Brain microvascular endothelial cell (primary cell): Measurements from ENCODE around the gene CDK17.
A peak's percentile ranks its signal among the peaks of the same experiment; 100 is the strongest.

Experiments used
- DNase-seq: peaks from one replicate; pipeline ENCODE4 v3.0.0-alpha.2; 2020
- H3K27ac ChIP-seq: fragments of 250-450 bp; sonication (Bioruptor Pico); 2 replicates; pipeline ENCODE4 v1.5.1; 2020; ENCODE audit warnings: mild to moderate bottlenecking, moderate library complexity
- H3K27me3 ChIP-seq: fragments of 250-450 bp; sonication (Bioruptor Pico); replicated peaks from 2 replicates; pipeline ENCODE4 v1.5.1; 2020; ENCODE audit warnings: mild to moderate bottlenecking
- H3K36me3 ChIP-seq: fragments of 250-450 bp; sonication (Bioruptor Pico); replicated peaks from 2 replicates; pipeline ENCODE4 v1.5.1; 2020; ENCODE audit warnings: mild to moderate bottlenecking
- H3K4me3 ChIP-seq: 2 replicates; pipeline ENCODE4 v1.5.1; 2011; ENCODE audit warnings: low read depth, mild to moderate bottlenecking, control low read depth, low read length, moderate library complexity
- in situ Hi-C: cut with HindIII; loops from 2 replicates; pipeline ENCODE4 v1.10.0; 2017; ENCODE audit warnings: low sequenced_read_pairs, low pct_ligation_motif_present
- TF ChIP-seq, protein P1 (sequence below): IDR thresholded peaks from 2 replicates; pipeline ENCODE4 v1.5.1; 2011; ENCODE audit warnings: low read depth, mild to moderate bottlenecking, moderate library complexity, low read length, control low read depth, inconsistent platforms; ENCODE audit errors: missing control alignments

The CDK17 gene

DNA sequence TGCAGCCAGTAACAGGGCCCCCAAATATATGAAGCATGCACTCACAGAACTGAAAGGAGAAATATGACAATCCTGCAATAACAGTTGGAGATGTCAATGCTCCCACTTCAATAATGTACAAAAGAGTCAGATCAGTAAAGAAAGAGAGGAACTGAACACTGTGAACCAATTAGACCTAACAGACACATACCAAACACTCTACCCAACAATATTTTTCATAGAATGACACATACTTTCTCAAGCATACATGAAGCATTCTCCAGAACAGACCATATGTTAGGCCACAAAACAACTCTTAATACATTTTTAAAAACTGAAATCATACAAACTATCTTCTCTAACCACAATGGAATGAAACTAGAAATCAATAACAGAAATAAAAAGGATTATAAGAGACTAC is 125.9 kb downstream of the CDK17 start:
- H3K4me3 ChIP-seq: no peak overlapping the region
- H3K27ac ChIP-seq: peak overlapping the region; percentile 27
- H3K27me3 ChIP-seq: no peaks in the 10 kb centered on the region
- in situ Hi-C loops: no loop called here
- H3K36me3 ChIP-seq: peaks cover 48% of the 10 kb centered on the region
- TF ChIP-seq, protein P1, sequence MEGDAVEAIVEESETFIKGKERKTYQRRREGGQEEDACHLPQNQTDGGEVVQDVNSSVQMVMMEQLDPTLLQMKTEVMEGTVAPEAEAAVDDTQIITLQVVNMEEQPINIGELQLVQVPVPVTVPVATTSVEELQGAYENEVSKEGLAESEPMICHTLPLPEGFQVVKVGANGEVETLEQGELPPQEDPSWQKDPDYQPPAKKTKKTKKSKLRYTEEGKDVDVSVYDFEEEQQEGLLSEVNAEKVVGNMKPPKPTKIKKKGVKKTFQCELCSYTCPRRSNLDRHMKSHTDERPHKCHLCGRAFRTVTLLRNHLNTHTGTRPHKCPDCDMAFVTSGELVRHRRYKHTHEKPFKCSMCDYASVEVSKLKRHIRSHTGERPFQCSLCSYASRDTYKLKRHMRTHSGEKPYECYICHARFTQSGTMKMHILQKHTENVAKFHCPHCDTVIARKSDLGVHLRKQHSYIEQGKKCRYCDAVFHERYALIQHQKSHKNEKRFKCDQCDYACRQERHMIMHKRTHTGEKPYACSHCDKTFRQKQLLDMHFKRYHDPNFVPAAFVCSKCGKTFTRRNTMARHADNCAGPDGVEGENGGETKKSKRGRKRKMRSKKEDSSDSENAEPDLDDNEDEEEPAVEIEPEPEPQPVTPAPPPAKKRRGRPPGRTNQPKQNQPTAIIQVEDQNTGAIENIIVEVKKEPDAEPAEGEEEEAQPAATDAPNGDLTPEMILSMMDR: no peak
- no peak for DNase-seq

DNA sequence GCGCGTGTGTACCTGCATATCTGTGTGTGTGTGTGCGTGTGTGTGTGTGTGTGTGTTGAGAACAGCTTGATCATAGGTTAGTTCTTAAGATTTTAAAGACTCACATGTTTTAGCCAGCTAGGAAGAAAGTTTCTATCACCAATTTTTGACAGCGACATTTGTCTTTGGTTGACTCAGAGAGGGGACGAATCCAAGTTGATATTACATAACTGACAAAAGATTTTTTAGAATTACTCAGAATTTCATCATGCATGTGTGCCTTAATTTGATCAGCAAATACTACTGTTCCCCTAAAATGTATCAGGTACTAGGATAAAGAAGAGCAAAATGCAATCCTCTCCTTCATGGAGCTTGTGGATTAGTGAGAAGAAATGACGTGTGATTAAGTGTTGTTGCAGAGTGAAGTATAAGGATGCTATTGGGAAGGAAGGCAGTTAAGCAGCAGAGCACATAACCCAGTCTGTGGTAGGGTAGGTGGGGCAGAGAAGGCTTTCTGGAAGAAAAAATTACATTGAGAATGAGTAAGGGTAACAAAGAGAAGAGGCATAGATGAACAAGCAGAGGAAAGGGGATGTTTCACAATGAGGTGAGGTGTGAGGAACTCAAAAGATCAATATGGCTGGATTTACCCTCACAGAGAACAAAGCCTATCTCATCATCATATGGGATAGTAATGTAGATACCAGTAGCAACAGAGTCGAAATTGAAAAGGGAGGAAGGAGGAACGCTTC is 128.6 kb downstream of the CDK17 start:
- H3K36me3 ChIP-seq: peaks cover 51% of the 10 kb centered on the region
- DNase-seq: no peak

DNA sequence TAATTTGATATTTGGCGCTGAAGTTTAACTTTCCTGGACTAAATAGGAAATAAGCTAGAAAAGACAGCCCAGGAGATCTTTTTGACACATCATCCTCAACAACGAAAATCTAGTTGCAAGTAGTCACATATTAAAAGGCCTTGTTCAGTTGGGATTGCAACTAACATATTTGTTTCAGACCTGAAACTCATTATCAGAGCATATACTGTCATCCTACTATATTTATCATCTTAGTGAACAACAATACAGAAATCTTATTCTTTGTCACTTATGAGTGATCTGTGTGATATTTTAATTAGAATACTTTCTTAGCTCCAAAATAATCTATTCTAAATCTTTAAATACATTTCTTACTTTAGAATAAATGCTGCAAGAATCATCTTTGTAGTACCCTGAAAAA is 134.0 kb downstream of the CDK17 start:
- Histone ChIP-seq H3K36me3 (peaks cover 38% of the 10 kb centered on the region), H3K27me3 (no peaks in the 10 kb centered on the region), H3K27ac (no peak overlapping the region), H3K4me3 (no peak overlapping the region)
- TF ChIP-seq, protein P1: no peak
- in situ Hi-C loops: no loop called here
- DNase-seq: no peak

More for the DNA sequence above, 128.6 kb downstream of the CDK17 start:
- Histone ChIP-seq H3K27me3 (no peaks in the 10 kb centered on the region), H3K27ac (no peak overlapping the region), H3K4me3 (no peak overlapping the region)
- TF ChIP-seq, protein P1: no peak
- in situ Hi-C loops: no loop called here

DNA sequence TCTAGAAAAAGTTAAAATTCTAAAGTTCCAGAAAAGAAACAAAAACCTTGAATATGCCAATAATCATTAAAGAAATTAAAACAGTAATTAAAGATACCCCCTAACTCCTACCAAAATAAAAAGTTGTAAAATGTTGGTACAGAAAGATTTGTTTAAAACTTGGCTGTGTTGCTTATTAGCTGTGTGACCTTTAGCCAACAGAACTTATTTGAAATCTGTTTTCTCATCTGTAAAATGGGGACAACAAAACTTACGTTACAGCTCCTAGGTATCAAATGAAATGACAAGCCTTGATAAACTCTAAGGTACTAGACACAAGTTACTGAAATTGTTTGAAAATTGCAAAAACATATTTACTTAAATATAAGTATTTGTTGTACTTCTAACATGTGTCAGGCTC is 134.4 kb downstream of the CDK17 start:
- H3K36me3 ChIP-seq: peaks cover 38% of the 10 kb centered on the region
- in situ Hi-C loops: no loop called here
- TF ChIP-seq, protein P1: no peak
- DNase-seq: no peak
- no peak overlapping the region for H3K4me3 ChIP-seq
- H3K27me3 ChIP-seq: no peaks in the 10 kb centered on the region
- H3K27ac ChIP-seq: no peak overlapping the region

DNA sequence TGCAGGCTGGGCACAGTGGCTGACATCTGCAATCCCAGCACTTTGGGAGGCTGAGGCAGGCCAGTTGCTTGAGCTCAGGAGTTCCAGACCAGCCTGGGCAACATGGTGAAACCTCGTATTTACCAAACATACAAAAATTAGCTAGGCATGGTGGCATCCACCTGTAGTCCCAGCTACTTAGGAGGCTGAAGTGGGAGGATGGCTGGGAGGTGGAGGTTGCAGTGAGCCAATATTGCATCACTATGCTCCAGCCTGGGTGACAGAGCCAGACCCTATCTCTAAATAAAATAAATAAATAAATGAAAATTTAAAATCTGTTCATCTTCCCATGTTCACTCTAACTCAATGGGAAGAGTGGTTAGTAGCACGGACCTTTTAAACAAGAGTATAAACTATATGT is 134.8 kb downstream of the CDK17 start:
- Histone ChIP-seq H3K27me3 (no peaks in the 10 kb centered on the region), H3K36me3 (peaks cover 39% of the 10 kb centered on the region), H3K4me3 (no peak overlapping the region), H3K27ac (no peak overlapping the region)
- no peak for DNase-seq
- TF ChIP-seq, protein P1: no peak
- in situ Hi-C loops: no loop called here

DNA sequence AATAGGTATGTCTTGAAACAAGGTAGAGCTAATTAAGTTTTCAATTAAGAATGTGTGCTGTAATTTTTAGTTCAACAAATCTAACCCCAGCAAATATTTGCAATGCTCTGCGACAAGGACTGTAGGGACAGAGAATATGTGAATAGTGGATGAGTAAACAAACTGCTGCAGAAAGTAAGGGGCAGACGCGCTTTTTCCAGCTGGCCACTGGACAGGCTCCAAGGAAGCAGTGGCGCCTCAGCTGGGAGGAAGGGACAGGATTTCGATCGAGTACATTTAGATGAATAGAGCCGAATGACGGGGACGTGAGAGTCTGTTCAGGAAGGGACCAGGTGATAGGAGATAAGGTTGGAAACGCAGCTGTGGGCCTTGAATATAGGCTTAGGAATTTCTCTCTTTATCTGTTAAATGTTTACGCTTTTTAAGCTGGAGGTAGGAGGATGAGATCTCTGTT is 136.8 kb downstream of the CDK17 start:
- in situ Hi-C loops: no loop called here
- no peak for DNase-seq
- TF ChIP-seq, protein P1: no peak
- Histone ChIP-seq H3K4me3 (no peak overlapping the region), H3K36me3 (peaks cover 34% of the 10 kb centered on the region), H3K27ac (no peak overlapping the region), H3K27me3 (no peaks in the 10 kb centered on the region)
